Measurements from ENCODE around the gene NR2F1.

The NR2F1 gene

DNA sequence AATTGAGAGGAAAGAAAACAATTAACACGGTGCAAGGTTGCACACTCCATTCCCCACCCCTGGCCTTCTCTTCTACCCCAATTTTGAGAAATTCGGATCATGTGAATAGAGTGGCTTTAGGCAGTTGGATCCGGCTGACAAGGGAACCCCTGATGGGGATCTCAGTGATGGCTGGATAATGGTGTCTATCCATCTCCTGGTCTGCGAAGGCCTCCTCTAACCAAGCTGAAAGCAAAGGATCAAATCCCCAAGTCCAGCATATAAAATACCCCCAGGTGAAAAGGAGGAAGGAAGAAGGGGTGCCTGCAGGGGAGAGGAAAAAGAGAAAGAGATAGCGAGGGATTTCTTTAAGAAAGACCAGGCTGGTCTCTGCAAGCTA is 16.0 kb downstream of the NR2F1 start:
- Histone ChIP-seq H2AFZ (ENCODE audit: low read length) (no peak overlapping the region), H3K4me2 (ENCODE audit: low read depth, low read length) (no peak overlapping the region)

DNA sequence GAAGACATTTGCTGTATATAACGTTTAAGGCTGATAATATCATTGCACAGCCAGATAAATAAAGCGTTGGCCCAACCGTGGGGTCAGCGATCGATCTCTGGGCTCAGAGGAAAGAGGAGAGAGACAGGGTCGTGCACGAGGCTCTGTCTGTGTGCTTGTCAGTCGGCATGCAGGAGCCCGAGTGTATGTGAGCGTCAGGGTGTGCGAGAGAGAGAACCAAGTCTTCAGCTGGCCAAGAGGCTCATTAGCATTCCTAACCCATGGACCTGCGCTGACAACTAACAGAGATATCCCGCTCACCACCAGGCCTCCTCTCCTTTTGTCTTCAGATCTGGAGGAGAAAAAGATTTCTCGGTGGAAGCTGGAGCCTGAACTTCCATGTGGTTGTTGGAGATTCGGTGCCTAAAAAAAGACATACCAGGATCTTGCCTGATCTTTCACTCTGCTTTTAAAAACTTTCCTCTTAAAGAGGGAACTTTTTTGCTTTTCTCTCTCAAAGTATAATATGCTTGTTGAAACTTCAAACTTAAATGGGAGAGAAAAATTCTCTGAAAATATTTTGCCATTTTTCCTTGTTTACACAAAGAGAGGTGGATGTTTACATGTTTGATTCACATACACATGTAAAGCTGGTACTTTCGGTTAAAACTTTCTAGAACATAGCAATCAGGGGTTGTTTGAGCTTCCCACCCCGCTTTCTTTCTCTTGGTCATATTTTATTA is 16.5 kb downstream of the NR2F1 start:
- Histone ChIP-seq H3K4me3 (ENCODE audit: low read length) (no peak overlapping the region), H2AFZ (ENCODE audit: low read length) (no peak overlapping the region), H3K4me1 (ENCODE audit: low read length) (no peaks in the 10 kb centered on the region), H3K79me2 (ENCODE audit: low read length) (no peaks in the 10 kb centered on the region), H4K20me1 (ENCODE audit: insufficient read depth, low read length) (no peaks in the 10 kb centered on the region), H3K9me3 (replicated peaks; ENCODE audit: insufficient read depth, low read length) (no peaks in the 10 kb centered on the region), H3K27ac (ENCODE audit: low read length) (no peak overlapping the region), H3F3A (ENCODE audit: insufficient read depth, low read length) (no peaks in the 10 kb centered on the region), H3K36me3 (replicated peaks; ENCODE audit: insufficient read depth, low read length) (no peaks in the 10 kb centered on the region), H3K4me2 (ENCODE audit: low read depth, low read length) (no peak overlapping the region), H3K9me2 (replicated peaks; ENCODE audit: insufficient read depth, low read length) (no peaks in the 10 kb centered on the region), H3K9ac (ENCODE audit: low read length) (no peak overlapping the region), H3K27me3 (replicated peaks; ENCODE audit: insufficient read depth, low read length) (no peaks in the 10 kb centered on the region)
- DNase-seq: no peak
- no peak for TF ChIP-seq EZH2 (optimal IDR thresholded peaks at IDR 0.05; ENCODE audit: low read depth, low read length)
- TF ChIP-seq, protein P1, sequence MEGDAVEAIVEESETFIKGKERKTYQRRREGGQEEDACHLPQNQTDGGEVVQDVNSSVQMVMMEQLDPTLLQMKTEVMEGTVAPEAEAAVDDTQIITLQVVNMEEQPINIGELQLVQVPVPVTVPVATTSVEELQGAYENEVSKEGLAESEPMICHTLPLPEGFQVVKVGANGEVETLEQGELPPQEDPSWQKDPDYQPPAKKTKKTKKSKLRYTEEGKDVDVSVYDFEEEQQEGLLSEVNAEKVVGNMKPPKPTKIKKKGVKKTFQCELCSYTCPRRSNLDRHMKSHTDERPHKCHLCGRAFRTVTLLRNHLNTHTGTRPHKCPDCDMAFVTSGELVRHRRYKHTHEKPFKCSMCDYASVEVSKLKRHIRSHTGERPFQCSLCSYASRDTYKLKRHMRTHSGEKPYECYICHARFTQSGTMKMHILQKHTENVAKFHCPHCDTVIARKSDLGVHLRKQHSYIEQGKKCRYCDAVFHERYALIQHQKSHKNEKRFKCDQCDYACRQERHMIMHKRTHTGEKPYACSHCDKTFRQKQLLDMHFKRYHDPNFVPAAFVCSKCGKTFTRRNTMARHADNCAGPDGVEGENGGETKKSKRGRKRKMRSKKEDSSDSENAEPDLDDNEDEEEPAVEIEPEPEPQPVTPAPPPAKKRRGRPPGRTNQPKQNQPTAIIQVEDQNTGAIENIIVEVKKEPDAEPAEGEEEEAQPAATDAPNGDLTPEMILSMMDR (IDR thresholded peaks at IDR 0.05; ENCODE audit: low read length): no peak
- no peak for TF ChIP-seq EZH2phosphoT487 (IDR thresholded peaks at IDR 0.05; ENCODE audit: low read length)

More for the DNA sequence above, 16.0 kb downstream of the NR2F1 start:
- Histone ChIP-seq H3K79me2 (ENCODE audit: low read length) (no peaks in the 10 kb centered on the region), H3K27me3 (replicated peaks; ENCODE audit: insufficient read depth, low read length) (no peaks in the 10 kb centered on the region), H3K4me1 (ENCODE audit: low read length) (no peaks in the 10 kb centered on the region), H3K9me3 (replicated peaks; ENCODE audit: insufficient read depth, low read length) (no peaks in the 10 kb centered on the region), H3K27ac (ENCODE audit: low read length) (no peak overlapping the region), H3F3A (ENCODE audit: insufficient read depth, low read length) (no peaks in the 10 kb centered on the region), H4K20me1 (ENCODE audit: insufficient read depth, low read length) (no peaks in the 10 kb centered on the region), H3K4me3 (ENCODE audit: low read length) (no peak overlapping the region), H3K36me3 (replicated peaks; ENCODE audit: insufficient read depth, low read length) (no peaks in the 10 kb centered on the region), H3K9me2 (replicated peaks; ENCODE audit: insufficient read depth, low read length) (no peaks in the 10 kb centered on the region), H3K9ac (ENCODE audit: low read length) (no peak overlapping the region)
- DNase-seq: no peak
- TF ChIP-seq, protein P1 (IDR thresholded peaks at IDR 0.05; ENCODE audit: low read length): no peak
- TF ChIP-seq EZH2 (optimal IDR thresholded peaks at IDR 0.05; ENCODE audit: low read depth, low read length) (no peak), EZH2phosphoT487 (IDR thresholded peaks at IDR 0.05; ENCODE audit: low read length) (no peak)

DNA sequence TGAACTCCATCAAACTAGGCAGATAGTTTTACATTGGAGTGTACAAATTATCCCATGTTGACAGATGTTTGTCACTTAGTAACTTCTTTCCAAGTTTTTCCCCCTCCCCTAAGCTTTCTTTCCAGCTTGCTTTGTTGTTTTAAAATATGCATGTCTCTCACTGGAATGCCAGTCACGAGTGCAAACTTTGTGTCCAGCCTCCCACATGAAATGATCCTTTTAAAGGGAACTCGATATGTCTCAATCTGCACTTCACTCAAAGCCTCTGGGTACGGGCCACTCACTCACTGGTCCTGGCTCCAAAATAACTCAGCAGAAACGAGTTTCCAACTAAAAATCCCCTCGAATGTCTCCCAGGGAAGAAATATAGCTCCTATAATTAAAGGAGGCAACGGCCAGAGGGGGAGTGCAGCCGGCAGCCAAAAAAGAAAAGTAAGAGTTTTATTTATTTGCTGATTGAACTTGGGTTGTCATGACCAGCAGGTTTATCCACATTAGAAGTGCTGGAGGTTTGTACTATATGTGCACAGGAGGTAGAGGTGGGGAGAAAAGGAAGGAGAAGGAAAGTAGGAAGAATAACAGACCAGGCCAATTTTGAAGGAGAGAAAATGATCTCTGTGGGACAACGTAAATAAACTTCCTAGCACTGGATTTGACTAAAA is 17.5 kb downstream of the NR2F1 start:
- Histone ChIP-seq H3K4me1 (ENCODE audit: low read length) (no peaks in the 10 kb centered on the region), H3K9me2 (replicated peaks; ENCODE audit: insufficient read depth, low read length) (no peaks in the 10 kb centered on the region), H2AFZ (ENCODE audit: low read length) (no peak overlapping the region), H3K9me3 (replicated peaks; ENCODE audit: insufficient read depth, low read length) (no peaks in the 10 kb centered on the region), H3K27me3 (replicated peaks; ENCODE audit: insufficient read depth, low read length) (no peaks in the 10 kb centered on the region), H3K9ac (ENCODE audit: low read length) (no peak overlapping the region), H3K4me3 (ENCODE audit: low read length) (no peak overlapping the region), H3F3A (ENCODE audit: insufficient read depth, low read length) (no peaks in the 10 kb centered on the region), H3K4me2 (ENCODE audit: low read depth, low read length) (no peak overlapping the region), H4K20me1 (ENCODE audit: insufficient read depth, low read length) (no peaks in the 10 kb centered on the region), H3K36me3 (replicated peaks; ENCODE audit: insufficient read depth, low read length) (no peaks in the 10 kb centered on the region), H3K79me2 (ENCODE audit: low read length) (no peaks in the 10 kb centered on the region), H3K27ac (ENCODE audit: low read length) (no peak overlapping the region)
- no peak for TF ChIP-seq EZH2phosphoT487 (IDR thresholded peaks at IDR 0.05; ENCODE audit: low read length)
- no peak for TF ChIP-seq EZH2 (optimal IDR thresholded peaks at IDR 0.05; ENCODE audit: low read depth, low read length)
- TF ChIP-seq, protein P1 (IDR thresholded peaks at IDR 0.05; ENCODE audit: low read length): no peak
- no peak for DNase-seq

Data from MM.1S (cell line).